ENCODE measurements around the gene LBHD2. TPM values are rescaled to one million over a fixed set of nuclear protein-coding genes. Genes with fewer than 3 reads are reported as not detected.

Gene LBHD2
- total and polyA plus RNA-seq, 2 of the 13 experiments (the other 11 are each of a cell fraction or from before 2014, with no cell fraction given): 0.67 to 1.00 TPM

DNA sequence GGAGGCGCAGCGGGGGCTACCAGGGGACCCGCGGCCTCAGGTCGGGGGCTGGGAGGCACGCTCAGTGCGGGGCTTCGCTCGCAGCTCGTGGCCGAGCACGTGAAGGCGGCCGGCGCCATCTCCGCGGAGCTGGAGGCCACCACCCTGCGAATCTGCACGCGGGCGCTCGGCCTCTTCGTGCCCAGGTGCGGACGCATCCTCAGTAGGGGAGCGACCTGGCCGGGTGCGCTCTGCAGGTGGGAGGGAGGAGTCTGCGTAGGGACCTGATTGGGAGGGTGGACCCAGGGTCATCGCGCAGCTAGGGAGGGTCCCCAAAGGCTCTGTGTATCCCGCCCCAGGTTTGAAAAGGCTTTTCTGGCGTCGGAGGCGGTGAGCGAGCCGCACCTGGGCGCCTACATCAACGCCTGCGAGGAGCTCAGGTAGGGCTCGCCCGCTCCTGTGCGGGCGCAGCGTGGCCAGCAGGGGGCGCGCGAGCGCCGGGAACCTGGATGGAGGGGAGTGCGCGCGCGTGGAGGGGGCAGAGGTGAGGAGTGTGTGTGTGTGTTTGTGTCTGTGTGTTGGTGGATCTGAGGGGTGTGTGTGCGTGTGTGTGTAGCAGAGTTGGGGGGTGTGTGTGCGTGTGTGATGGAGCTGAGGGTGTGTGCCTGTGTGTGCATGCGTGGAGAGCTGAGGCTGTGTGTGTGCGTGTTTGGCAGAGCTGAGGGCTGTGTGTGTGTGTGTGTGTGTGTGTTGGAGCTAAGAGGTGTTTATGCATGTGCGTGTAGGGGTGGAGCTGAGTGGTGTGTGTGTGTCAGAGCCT is 20.8 kb downstream of the LBHD2 start (continued):
- TF ChIP-seq, protein P1, sequence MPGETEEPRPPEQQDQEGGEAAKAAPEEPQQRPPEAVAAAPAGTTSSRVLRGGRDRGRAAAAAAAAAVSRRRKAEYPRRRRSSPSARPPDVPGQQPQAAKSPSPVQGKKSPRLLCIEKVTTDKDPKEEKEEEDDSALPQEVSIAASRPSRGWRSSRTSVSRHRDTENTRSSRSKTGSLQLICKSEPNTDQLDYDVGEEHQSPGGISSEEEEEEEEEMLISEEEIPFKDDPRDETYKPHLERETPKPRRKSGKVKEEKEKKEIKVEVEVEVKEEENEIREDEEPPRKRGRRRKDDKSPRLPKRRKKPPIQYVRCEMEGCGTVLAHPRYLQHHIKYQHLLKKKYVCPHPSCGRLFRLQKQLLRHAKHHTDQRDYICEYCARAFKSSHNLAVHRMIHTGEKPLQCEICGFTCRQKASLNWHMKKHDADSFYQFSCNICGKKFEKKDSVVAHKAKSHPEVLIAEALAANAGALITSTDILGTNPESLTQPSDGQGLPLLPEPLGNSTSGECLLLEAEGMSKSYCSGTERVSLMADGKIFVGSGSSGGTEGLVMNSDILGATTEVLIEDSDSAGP (CRISPR knock-in tag; IDR thresholded peaks at IDR 0.05; ENCODE audit: borderline replicate concordance): peak; percentile 1; the same call in 1 of the 2 replicates
- TF ChIP-seq ZNF232 (CRISPR knock-in tag; IDR thresholded peaks at IDR 0.05; ENCODE audit: borderline replicate concordance): no peak
- TF ChIP-seq, protein P2, sequence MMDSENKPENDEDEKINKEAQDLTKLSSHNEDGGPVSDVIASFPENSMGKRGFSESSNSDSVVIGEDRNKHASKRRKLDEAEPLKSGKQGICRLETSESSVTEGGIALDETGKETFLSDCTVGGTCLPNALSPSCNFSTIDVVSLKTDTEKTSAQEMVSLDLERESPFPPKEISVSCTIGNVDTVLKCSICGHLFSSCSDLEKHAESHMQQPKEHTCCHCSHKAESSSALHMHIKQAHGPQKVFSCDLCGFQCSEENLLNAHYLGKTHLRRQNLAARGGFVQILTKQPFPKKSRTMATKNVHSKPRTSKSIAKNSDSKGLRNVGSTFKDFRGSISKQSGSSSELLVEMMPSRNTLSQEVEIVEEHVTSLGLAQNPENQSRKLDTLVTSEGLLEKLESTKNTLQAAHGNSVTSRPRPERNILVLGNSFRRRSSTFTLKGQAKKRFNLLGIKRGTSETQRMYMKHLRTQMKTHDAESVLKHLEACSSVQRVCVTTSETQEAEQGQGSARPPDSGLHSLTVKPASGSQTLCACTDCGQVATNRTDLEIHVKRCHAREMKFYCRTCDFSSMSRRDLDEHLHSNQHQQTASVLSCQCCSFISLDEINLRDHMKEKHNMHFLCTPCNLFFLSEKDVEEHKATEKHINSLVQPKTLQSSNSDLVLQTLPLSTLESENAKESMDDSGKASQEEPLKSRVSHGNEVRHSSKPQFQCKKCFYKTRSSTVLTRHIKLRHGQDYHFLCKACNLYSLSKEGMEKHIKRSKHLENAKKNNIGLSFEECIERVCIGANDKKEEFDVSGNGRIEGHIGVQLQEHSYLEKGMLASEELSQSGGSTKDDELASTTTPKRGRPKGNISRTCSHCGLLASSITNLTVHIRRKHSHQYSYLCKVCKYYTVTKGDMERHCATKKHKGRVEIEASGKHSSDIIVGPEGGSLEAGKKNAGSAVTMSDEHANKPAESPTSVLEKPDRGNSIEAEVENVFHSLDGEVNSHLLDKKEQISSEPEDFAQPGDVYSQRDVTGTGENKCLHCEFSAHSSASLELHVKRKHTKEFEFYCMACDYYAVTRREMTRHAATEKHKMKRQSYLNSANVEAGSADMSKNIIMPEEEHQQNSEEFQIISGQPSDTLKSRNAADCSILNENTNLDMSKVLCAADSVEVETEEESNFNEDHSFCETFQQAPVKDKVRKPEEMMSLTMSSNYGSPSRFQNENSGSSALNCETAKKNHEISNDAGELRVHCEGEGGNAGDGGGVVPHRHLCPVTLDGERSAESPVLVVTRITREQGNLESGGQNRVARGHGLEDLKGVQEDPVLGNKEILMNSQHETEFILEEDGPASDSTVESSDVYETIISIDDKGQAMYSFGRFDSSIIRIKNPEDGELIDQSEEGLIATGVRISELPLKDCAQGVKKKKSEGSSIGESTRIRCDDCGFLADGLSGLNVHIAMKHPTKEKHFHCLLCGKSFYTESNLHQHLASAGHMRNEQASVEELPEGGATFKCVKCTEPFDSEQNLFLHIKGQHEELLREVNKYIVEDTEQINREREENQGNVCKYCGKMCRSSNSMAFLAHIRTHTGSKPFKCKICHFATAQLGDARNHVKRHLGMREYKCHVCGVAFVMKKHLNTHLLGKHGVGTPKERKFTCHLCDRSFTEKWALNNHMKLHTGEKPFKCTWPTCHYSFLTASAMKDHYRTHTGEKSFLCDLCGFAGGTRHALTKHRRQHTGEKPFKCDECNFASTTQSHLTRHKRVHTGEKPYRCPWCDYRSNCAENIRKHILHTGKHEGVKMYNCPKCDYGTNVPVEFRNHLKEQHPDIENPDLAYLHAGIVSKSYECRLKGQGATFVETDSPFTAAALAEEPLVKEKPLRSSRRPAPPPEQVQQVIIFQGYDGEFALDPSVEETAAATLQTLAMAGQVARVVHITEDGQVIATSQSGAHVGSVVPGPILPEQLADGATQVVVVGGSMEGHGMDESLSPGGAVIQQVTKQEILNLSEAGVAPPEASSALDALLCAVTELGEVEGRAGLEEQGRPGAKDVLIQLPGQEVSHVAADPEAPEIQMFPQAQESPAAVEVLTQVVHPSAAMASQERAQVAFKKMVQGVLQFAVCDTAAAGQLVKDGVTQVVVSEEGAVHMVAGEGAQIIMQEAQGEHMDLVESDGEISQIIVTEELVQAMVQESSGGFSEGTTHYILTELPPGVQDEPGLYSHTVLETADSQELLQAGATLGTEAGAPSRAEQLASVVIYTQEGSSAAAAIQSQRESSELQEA (CRISPR knock-in tag; IDR thresholded peaks at IDR 0.05; ENCODE audit: not compliant biosample characterization): peak; percentile 79
- no peak for TF ChIP-seq ZFP36L2 (CRISPR knock-in tag; IDR thresholded peaks at IDR 0.05)
- TF ChIP-seq MAZ (IDR thresholded peaks at IDR 0.05; ENCODE audit: borderline replicate concordance, low read depth, low read length): peak; percentile 62; the same call in 1 of the 2 replicates
- TF ChIP-seq MAZ (CRISPR knock-in tag; IDR thresholded peaks at IDR 0.05; ENCODE audit: low read depth): peak; percentile 56; the same call in 1 of the 2 replicates
- TF ChIP-seq FOXK2 (IDR thresholded peaks at IDR 0.05): peak; percentile 40; the same call in 1 of the 2 replicates
- 0 out of 2 replicates have a peak, but pooled peaks have one; percentile 32 for TF ChIP-seq SP1 (IDR thresholded peaks at IDR 0.05)
- no peak for TF ChIP-seq SP1 (CRISPR knock-in tag; IDR thresholded peaks at IDR 0.05)
- TF ChIP-seq ATF7 (IDR thresholded peaks at IDR 0.05): no peak
- TF ChIP-seq ATF7 (CRISPR knock-in tag; IDR thresholded peaks at IDR 0.05): no peak
- 0 out of 2 replicates have a peak, but pooled peaks have one; percentile 75 for TF ChIP-seq ZNF160 (CRISPR knock-in tag; IDR thresholded peaks at IDR 0.05)
- peak; percentile 55; the same call in 1 of the 2 replicates for TF ChIP-seq ZBTB7A (CRISPR knock-in tag; IDR thresholded peaks at IDR 0.05)
- TF ChIP-seq, protein P3, sequence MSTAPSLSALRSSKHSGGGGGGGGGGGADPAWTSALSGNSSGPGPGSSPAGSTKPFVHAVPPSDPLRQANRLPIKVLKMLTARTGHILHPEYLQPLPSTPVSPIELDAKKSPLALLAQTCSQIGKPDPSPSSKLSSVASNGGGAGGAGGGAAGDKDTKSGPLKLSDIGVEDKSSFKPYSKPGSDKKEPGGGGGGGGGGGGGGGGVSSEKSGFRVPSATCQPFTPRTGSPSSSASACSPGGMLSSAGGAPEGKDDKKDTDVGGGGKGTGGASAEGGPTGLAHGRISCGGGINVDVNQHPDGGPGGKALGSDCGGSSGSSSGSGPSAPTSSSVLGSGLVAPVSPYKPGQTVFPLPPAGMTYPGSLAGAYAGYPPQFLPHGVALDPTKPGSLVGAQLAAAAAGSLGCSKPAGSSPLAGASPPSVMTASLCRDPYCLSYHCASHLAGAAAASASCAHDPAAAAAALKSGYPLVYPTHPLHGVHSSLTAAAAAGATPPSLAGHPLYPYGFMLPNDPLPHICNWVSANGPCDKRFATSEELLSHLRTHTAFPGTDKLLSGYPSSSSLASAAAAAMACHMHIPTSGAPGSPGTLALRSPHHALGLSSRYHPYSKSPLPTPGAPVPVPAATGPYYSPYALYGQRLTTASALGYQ (CRISPR knock-in tag; IDR thresholded peaks at IDR 0.05): no peak
- 0 out of 2 replicates have a peak, but pooled peaks have one; percentile 27 for TF ChIP-seq ZNF709 (CRISPR knock-in tag; IDR thresholded peaks at IDR 0.05)
- peak; percentile 75; the same call in 1 of the 2 replicates for TF ChIP-seq ZNF546 (CRISPR knock-in tag; conservative IDR thresholded peaks at IDR 0.05)
- 0 out of 2 replicates have a peak, but pooled peaks have one; percentile 15 for TF ChIP-seq CBX5 (CRISPR knock-in tag; IDR thresholded peaks at IDR 0.05; ENCODE audit: borderline replicate concordance)
- no peak for TF ChIP-seq TBL1XR1 (IDR thresholded peaks at IDR 0.05; ENCODE audit: borderline replicate concordance, low read length, partially characterized antibody)
